Nephron progenitor cell (in vitro differentiated cells): ENCODE measurements around the gene MYH16.
"Not testable (repeated sequence)": the region's sequence is repeated elsewhere in the genome, so short reads cannot be mapped to it uniquely, and the experiment has no call there.

ENCODE experiments used
- DNase-seq: peaks from one replicate; pipeline ENCODE4 v3.0.0; 2021
- H3K27ac Mint-ChIP-seq: 2 replicates; pipeline ENCODE4 v1.8.0; 2021; ENCODE audit warnings: mild to moderate bottlenecking, moderate library complexity, mixed read lengths
- H3K27me3 Mint-ChIP-seq: 2 replicates; pipeline ENCODE4 v1.8.0; 2021; ENCODE audit warnings: mild to moderate bottlenecking, low read depth, mixed read lengths; ENCODE audit not compliant: poor library complexity
- H3K36me3 Mint-ChIP-seq: 2 replicates; pipeline ENCODE4 v1.8.0; 2021; ENCODE audit warnings: low read depth, mixed read lengths
- H3K4me1 Mint-ChIP-seq: 2 replicates; pipeline ENCODE4 v1.8.0; 2021; ENCODE audit warnings: mixed read lengths
- H3K4me3 Mint-ChIP-seq: 2 replicates; pipeline ENCODE4 v1.8.0; 2021; ENCODE audit warnings: mild to moderate bottlenecking, moderate library complexity, mixed read lengths
- H3K9me3 Mint-ChIP-seq: 2 replicates; pipeline ENCODE4 v1.8.0; 2021; ENCODE audit warnings: mild to moderate bottlenecking, moderate library complexity, mixed read lengths
- CTCF ChIP-seq: fragments of 200-600 bp; sonication (generic); IDR thresholded peaks from 2 replicates; pipeline ENCODE4 v1.5.0; 2021; ENCODE audit warnings: antibody characterized with exemption

The MYH16 gene

GRCh38 chr7:99311702-99312101 lies 39.1 kb downstream of the MYH16 start:
- Mint-ChIP-seq H3K9me3 (peaks cover 24% of the 10 kb centered on the region), H3K27ac (no peak overlapping the region), H3K4me3 (no peak overlapping the region), H3K4me1 (no peaks in the 10 kb centered on the region), H3K36me3 (peaks cover 12% of the 10 kb centered on the region), H3K27me3 (no peaks in the 10 kb centered on the region)
- no peak for DNase-seq
- TF ChIP-seq CTCF = no peak

- peaks cover 12% of the 10 kb centered on the region for H3K36me3 Mint-ChIP-seq
- peaks cover 2% of the 10 kb centered on the region for H3K27me3 Mint-ChIP-seq
- peak; percentile 73 for DNase-seq
- no peak overlapping the region for H3K4me3 Mint-ChIP-seq
- no peak overlapping the region for H3K27ac Mint-ChIP-seq
- peak; percentile 82 for TF ChIP-seq CTCF
- no peaks in the 10 kb centered on the region for H3K4me1 Mint-ChIP-seq
- peaks cover 24% of the 10 kb centered on the region for H3K9me3 Mint-ChIP-seq
These were observed 39.9 kb downstream of the MYH16 start for GRCh38 chr7:99312316-99313203.

- Mint-ChIP-seq H3K4me1 (no peaks in the 10 kb centered on the region), H3K9me3 (peaks cover 24% of the 10 kb centered on the region), H3K36me3 (peaks cover 12% of the 10 kb centered on the region), H3K27ac (no peak overlapping the region), H3K4me3 (no peak overlapping the region), H3K27me3 (peaks cover 3% of the 10 kb centered on the region)
- TF ChIP-seq CTCF = no peak
- DNase-seq = no peak
These were observed 40.5 kb downstream of the MYH16 start for GRCh38 chr7:99313204-99313573.

- Mint-ChIP-seq H3K27ac (no peak overlapping the region), H3K4me1 (no peaks in the 10 kb centered on the region), H3K36me3 (peaks cover 12% of the 10 kb centered on the region), H3K9me3 (peaks cover 14% of the 10 kb centered on the region), H3K27me3 (peaks cover 3% of the 10 kb centered on the region), H3K4me3 (no peak overlapping the region)
- no peak for DNase-seq
- TF ChIP-seq CTCF = no peak
These were observed 41.9 kb downstream of the MYH16 start for GRCh38 chr7:99314504-99314903.

GRCh38 chr7:99320371-99320770 lies 47.7 kb downstream of the MYH16 start:
- Mint-ChIP-seq H3K27ac (no peak overlapping the region), H3K9me3 (no peaks in the 10 kb centered on the region), H3K27me3 (peaks cover 7% of the 10 kb centered on the region), H3K4me3 (no peak overlapping the region), H3K4me1 (no peaks in the 10 kb centered on the region), H3K36me3 (no peaks in the 10 kb centered on the region)
- DNase-seq = no peak
- TF ChIP-seq CTCF = no peak

GRCh38 chr7:99322659-99323058 lies 50.0 kb downstream of the MYH16 start:
- DNase-seq, H3K27me3 Mint-ChIP-seq, H3K9me3 Mint-ChIP-seq, H3K27ac Mint-ChIP-seq, H3K36me3 Mint-ChIP-seq, H3K4me3 Mint-ChIP-seq: not testable (repeated sequence)
- H3K4me1 Mint-ChIP-seq = peaks cover 15% of the 10 kb centered on the region
